CD1c-positive myeloid dendritic cell (primary cell): ENCODE measurements around the gene ZFP90.
"Not testable (repeated sequence)": the region's sequence is repeated elsewhere in the genome, so short reads cannot be mapped to it uniquely, and the experiment has no call there.

Experiments used
- DNase-seq: peaks from one replicate; pipeline ENCODE4 v3.0.0-alpha.2; 2016; ENCODE audit errors: extremely low spot score

The ZFP90 gene

DNA sequence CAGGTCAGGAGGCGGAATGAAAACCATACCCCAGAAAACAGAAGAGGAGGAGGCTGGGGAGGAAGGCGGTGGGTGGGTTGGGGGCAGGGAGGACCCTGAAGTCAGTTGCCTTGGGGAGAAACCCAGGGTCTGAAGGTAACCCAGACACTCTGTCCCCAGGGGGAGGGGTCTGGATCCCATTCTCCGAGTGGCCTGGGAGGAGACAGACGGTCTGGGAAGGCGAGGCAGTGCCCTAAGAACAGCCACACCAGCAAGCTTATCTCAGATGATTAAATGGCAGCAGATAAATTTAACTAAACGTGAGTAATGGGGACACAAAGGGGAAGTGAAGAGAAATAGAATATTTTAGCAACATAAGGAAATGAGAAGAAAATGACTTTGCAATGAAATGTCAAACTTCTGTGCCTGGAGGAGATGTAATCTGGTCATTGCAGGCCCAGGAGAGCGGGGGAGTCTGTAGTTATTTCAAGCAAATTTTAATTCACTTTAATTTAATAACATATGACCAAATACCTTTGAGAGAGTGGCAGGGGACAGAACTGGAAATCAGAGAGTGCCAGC lies 21.4 kb upstream of the ZFP90 start:
- peak; percentile 33 for DNase-seq

- peak; percentile 25 for DNase-seq
Observed at GRCh38 chr16:68519225-68519745, 19.8 kb upstream of the ZFP90 start.

DNA sequence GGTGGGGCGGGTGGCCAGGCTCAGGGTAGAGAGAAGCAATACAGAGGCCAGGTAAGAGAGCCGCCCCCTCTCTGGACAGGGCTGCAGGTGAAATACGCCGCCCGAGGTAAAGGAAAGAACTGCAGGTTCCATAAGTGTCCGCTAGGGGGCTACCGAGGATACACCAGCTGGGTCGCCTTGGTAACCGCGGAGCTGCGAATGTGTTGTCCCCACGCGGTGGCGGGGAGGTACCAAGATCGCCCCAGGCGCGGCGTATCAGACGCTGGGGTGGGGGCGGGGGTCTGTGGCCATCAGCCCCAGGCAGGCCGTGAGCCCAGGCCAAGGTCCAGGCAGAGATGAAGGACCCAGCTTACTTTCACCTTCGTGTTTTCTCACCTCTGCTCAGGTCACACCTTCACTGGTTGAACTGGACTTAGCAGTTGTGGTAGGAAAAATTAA lies 18.4 kb upstream of the ZFP90 start:
- DNase-seq, result peak; percentile 92

DNA sequence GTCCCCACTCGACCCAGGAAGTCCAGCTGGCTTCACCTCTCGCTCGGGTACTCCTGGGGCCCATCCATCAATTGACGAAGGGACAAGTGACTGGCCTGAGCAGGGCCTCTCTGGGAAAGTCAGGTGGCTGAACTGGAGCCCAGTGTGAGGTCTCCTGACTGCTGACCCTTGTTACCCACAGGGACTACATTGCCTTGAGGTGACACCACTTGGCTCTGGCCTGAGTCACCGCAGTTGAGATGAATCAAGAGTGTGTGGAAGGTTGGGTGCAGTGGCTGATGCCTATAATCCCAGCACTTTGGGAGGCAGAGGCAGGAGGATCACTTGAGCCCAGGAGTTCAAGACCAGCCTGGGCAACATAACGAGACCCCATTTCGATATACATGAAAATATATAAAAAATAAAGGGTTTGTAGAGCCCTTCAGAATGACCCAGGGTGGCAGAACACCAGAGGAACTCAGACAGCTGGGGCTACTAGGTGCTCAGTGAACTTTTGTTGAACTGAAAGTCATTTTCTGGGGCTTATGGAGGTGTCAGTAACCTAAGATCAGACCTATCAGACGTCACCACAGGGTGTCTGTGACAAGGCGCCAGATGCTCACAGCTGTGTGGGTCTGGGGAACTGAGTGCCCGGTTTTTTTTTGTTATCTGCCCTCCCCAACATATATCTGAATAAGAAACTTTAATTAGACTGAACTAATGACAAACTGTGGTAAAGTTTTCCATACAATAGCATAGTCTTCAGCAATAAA lies 14.8 kb upstream of the ZFP90 start:
- no peak for DNase-seq

- peak; percentile 46 for DNase-seq
Observed at GRCh38 chr16:68526143-68526781, 12.8 kb upstream of the ZFP90 start.

DNA sequence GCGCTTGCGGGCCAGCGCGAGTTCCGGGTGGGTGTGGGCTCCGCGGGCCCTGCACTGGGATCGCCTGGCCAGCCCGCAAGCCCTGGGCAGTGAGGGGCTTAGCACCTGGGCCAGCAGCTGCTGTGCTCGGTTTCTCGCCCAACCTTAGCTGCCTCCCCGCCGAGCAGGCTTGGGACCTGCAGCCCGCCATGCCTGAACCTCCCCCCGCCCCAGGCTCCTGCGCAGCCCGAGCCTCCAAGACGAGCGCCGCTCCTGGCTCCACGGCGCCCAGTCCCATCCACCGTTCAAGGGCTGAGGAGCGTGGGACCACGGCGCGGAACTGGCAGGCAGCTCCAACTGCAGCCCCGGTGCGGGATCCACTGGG lies 12.3 kb upstream of the ZFP90 start:
- no peak for DNase-seq

DNA sequence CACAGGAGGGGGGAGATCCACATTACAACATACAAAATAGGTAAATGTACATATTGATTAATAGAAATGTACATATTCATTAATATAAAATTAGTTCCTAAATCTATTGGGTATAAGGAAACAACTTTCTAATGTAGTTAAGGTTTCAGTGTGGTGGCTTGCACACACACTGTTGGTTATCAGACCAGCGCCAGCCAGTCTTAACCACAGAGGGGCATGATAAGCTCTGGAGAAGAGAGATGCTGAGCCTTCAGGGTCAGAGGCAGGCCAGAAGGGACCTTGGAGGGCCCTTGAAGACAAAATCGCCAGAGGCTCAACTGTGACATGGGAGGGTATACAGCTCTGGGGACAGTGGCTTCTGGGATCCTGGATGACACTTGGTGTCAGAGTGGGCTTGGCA lies 10.9 kb upstream of the ZFP90 start:
- no peak for DNase-seq

GRCh38 chr16:68528686-68529379 lies 10.3 kb upstream of the ZFP90 start:
- DNase-seq, result peak; percentile 88

DNA sequence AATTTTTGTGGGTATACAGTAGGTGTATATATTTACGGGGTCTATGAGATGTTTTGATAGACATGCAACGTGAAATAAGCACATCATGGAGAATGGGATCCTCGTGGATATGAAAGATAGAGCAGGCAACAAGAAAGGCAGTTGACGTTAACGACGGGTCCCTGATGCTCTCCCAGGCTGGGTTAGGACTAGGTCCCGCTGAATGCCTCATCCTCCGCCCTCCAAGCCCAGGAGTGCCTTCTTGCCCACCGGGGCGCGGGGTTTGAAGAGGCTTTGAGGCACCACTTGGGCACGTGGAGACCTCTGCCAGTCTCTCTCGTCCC lies 9.5 kb upstream of the ZFP90 start:
- DNase-seq, result no peak

DNA sequence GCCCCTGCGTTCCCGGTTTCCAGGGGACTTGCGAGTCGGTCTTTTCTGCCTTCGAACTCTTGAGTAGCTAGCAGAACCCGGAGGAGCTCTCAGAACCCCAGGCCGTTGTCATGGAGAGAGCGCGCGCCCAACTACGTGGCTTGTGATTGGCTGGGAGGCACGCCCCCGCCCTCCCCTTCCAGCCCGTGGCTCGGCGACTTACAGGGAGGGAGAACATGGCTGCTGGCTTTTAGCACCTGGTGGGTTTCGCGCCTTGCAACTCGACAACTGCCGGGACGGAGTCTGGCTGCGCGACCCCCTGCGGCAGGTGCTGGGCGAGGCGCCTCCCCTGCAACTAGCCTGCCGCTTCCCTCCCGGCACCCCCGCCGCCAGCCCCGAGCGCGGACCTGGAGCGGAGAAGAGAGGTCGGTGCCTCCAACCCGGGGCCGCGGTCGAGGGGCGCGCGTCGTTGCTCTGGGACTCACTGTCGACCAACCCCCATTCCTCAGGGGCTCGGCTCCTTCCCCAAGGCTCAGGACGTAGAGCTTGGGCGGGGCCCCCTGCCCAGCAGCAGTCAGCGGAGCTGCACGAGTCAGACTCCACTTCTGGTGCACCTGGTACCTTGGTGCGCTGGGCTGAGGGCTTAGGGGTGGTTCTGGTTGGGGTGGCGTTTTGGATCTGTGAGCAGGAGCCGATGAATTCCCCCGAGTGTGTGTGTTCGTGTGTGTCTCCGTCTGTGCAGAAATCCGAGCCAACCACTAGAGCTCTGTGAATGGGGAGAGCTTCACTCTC lies 9.0 kb upstream of the ZFP90 start:
- DNase-seq, result peak; percentile 87

GRCh38 chr16:68533937-68534336 lies 5.2 kb upstream of the ZFP90 start:
- no peak for DNase-seq

DNA sequence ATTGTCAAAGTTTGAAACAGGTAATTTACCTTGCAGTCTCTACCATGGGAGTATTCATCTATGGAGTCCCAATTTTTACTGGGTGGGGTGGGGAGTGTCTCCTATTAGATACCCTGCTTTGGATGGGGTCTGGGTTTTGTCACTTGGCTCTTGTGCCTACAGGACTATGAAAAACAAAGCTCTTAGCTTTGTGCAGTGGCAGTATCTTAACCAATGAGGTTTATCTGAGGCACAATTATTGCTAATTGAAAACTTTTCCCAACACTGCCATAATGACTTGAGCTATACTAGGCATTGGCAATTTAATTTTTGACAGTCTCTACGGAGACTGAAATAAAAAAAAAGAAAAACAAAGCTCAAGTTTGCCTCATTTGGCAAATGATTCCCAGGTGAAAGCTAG lies 3.8 kb upstream of the ZFP90 start:
- DNase-seq, result no peak

DNA sequence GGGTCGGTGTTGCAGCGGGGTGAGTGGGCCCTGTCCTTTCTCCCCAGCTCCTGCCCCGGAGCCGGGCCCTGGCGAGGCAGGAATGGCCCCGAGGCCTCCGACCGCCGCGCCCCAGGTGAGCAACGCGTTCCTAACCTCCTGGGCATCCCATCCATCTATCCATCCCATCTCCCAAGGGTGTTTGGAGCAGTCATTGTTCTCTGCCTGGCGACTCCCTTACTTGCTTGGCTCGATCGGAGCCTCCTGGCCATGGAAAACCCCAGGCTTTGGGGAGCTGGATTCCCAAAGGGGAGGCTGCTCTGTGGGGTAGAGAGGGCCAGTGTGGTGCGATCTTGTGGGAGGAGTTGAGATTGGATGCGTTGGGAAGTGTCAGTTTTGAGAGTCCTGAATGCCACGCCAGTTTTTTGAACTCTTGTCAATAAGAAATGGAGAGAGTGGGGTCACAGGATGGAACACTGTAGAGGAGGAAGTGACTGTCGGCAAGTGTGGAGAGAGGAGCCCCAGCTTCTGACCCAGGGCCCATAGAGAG lies 684 bp downstream of the ZFP90 start:
- DNase-seq, result no peak

DNA sequence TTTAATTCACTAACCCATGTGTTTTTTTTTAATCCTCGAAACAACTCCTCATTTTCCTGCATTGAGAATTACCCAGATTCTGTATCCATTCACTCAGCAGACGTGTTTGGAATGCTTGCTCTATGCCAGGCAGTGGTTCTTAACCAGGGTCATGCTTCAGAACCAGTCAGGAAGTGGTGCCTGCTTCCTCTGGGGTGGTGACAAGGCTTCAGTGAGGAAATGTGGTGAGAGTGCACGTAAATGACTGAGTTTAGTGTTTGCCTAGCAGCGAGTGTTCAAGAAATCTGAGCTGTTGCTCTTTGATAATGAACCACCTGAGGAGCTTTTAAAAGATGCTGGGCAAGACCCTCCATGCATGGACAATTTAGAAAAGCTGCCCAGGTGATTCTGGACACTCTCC lies 9.9 kb downstream of the ZFP90 start:
- DNase-seq, result no peak

DNA sequence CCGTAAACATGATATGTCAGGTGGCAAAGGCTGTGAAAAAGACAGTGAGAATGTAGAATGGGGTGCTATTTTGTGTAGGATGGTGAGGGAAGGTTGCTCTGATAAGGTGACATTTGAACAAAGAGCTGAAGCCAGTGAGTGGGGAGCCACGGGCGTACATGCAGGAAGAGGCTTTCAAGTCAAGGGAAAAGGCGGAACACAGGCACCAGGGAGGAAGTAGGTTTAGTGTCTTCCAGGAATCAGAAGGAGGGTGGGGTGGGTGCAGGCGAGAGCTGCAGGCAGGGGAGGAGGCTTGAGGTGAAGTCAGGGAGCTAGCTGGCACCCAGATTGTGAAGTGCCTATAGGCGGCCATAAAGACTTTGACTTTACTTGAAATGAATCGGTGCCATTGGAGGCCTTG lies 14.1 kb downstream of the ZFP90 start:
- DNase-seq, result no peak

- not testable (repeated sequence) for DNase-seq
Observed at GRCh38 chr16:68560341-68560740, 21.2 kb downstream of the ZFP90 start.

DNA sequence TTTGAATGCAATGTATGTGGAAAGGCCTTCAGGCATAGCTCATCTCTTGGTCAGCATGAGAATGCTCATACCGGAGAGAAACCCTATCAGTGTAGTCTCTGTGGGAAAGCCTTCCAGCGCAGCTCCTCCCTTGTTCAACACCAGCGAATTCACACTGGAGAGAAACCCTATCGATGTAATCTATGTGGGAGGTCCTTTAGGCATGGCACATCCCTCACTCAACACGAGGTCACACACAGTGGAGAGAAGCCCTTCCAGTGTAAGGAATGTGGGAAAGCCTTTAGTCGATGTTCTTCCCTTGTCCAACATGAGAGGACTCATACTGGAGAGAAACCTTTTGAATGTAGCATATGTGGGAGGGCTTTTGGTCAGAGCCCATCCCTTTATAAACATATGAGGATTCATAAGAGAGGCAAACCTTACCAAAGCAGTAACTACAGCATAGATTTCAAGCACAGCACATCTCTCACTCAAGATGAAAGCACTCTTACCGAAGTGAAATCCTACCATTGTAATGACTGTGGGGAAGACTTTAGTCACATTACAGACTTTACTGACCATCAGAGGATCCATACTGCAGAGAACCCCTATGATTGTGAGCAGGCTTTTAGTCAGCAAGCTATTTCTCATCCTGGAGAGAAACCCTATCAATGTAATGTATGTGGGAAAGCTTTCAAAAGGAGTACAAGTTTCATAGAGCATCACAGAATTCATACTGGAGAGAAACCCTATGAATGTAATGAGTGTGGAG lies 24.7 kb downstream of the ZFP90 start:
- no peak for DNase-seq

GRCh38 chr16:68564382-68564985 lies 25.4 kb downstream of the ZFP90 start:
- DNase-seq, result peak; percentile 6

DNA sequence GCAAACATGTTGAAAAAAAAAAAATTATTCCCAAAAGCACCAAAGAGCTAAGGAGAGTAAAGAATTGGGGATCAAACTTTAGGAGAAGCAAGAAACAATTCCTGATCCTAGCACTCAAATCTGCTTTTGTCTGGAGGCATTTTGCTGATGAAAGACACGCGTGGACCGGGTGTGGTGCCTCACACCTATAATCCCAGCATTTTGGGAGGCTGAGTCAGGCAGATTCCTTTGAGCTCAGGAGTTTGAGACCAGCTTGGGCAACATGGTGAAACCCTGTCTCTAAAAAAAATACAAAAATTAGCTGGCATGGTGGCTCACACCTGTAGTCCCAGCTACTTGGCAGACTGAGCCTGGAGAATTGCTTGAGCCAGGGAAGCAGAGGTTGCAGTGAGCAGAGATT lies 35.4 kb downstream of the ZFP90 start:
- DNase-seq, result no peak

- DNase-seq, result no peak
Observed at GRCh38 chr16:68575082-68575481, 36.0 kb downstream of the ZFP90 start.
